ENCODE measurements around the gene PPP2R2B.

The PPP2R2B gene

DNA sequence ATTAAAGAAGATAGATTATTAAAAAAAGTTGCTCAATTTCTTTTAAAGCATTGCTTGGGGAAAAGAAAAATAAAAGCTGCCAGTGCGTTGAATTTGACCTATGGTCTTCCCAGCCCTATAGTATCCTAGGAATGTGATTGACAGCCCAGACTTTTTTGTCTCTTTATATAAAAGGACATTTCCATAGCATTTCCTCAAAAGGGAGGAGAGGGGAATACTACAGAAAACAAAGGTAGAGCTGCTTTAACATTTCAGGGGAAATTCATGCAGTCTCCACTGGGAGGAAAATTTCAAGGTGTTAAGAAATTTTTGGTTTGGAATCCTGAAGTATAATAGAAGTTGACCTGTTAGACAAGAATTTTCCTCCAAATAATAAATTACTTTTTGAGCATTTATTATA, 344.7 kb downstream of the PPP2R2B start:
- no peaks in the 10 kb centered on the region for H3K9me3 ChIP-seq (ENCODE audit: control insufficient read depth in 5 of 5, low read length in 5 of 5)
- H3K9ac ChIP-seq (ENCODE audit: low read length in 5 of 5) = no peak overlapping the region
- no peaks in the 10 kb centered on the region for H3K36me3 ChIP-seq (ENCODE audit: control insufficient read depth in 5 of 5, insufficient read depth in 5 of 5, low read length in 5 of 5)
- no peaks in the 10 kb centered on the region for H3K4me1 ChIP-seq (ENCODE audit: control insufficient read depth in 5 of 5, insufficient read depth in 5 of 5, low read length in 5 of 5)
- H3K27me3 ChIP-seq (ENCODE audit: control insufficient read depth in 5 of 5, insufficient read depth in 4 of 5, low read length in 5 of 5) = no peaks in the 10 kb centered on the region
- H3K4me3 ChIP-seq (ENCODE audit: low read depth in 1 of 5, low read length in 5 of 5) = no peak overlapping the region
- H3K27ac ChIP-seq (ENCODE audit: low read depth, low read length) = no peak overlapping the region

DNA sequence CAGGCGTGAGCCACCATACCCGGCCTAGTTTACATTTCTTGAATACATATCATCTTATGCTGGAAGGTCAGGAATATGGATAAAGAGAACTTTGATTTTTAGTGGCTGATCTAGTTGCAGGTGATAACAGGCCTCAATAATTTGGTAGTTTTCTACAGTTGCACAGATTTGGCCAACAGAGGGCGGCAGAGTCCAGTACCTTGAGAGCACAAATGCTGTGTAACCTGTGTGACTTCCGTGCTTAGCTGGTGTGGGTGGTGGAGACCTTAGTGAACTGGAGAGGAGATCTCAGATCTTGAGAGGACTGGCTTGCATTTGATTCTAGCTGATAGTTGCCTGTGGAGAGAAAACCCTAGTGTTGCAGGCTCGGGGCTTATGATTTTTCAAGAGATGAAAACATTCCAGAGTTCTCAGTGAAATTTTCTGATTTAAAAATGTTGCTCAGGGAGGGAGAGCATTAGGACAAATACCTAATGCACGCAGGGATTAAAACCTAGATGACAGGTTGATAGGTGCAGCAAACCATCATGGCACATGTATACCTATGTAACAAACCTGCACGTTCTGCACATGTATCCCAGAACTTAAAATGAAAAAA, 345.2 kb downstream of the PPP2R2B start:
- H3K4me1 ChIP-seq (ENCODE audit: control insufficient read depth in 5 of 5, insufficient read depth in 5 of 5, low read length in 5 of 5) = no peaks in the 10 kb centered on the region
- H3K9me3 ChIP-seq (ENCODE audit: control insufficient read depth in 5 of 5, low read length in 5 of 5) = no peaks in the 10 kb centered on the region
- no peak overlapping the region for H3K4me3 ChIP-seq (ENCODE audit: low read depth in 1 of 5, low read length in 5 of 5)
- no peaks in the 10 kb centered on the region for H3K27me3 ChIP-seq (ENCODE audit: control insufficient read depth in 5 of 5, insufficient read depth in 4 of 5, low read length in 5 of 5)
- no peaks in the 10 kb centered on the region for H3K36me3 ChIP-seq (ENCODE audit: control insufficient read depth in 5 of 5, insufficient read depth in 5 of 5, low read length in 5 of 5)
- H3K9ac ChIP-seq (ENCODE audit: low read length in 5 of 5) = no peak overlapping the region
- no peak overlapping the region for H3K27ac ChIP-seq (ENCODE audit: low read depth, low read length)
